Measurements from ENCODE around the gene MIS18BP1. TPM values are rescaled to one million over a fixed set of nuclear protein-coding genes. Genes with fewer than 3 reads are reported as not detected.

MIS18BP1 gene
- total RNA-seq, 1 experiment from 2014 or later, result 38.4 TPM

DNA sequence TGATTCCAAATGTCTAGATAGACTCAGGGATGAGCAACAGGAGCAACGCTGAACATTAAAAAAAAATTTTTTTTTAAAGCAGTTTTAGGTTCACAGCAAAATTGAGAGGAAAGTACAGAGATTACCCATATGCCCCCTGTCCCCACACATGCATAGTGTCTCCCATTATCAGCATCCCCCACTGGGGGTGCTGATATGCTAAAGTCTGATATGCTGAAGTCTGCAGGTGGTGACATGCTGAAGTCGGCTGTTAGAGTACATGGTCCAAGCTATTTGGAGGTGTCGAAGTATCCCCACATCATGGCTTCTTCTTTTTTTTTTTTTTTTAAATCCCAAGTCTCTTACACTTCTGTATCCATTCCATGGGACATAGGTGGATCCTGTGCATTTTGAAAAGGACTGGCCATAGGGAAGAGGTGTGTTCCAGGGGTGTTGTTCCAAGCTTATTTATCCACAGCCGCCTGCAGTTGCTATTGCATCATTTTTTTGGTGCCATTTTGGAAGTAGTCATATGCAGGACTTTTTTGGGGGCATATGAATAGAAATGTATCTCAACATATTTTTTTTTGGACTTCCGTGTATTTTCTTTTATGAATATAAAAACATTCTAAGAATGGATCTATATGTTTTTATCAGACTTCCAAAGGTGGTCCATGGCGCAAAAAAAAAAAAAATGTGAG lies 19.0 kb upstream of the MIS18BP1 start:
- no TSS peak for BruUV-seq (replicated peaks)
- CTCF ChIA-PET, result interaction anchor here (1.3 kb wide), 1 partner anchor 19 kb away, joined by 4 read pairs; the partner anchor contains the start of gene MIS18BP1
- Histone ChIP-seq H3K4me3 (ENCODE audit: low read depth, low read length) (no peak overlapping the region), H3K9me3 (no peaks in the 10 kb centered on the region), H3K4me1 (no peaks in the 10 kb centered on the region), H3K36me3 (ENCODE audit: control insufficient read depth, insufficient read depth, low read length) (no peaks in the 10 kb centered on the region), H3K27me3 (replicated peaks; ENCODE audit: control insufficient read depth, insufficient read depth, low read length) (no peaks in the 10 kb centered on the region)
- TF ChIP-seq, protein P1, sequence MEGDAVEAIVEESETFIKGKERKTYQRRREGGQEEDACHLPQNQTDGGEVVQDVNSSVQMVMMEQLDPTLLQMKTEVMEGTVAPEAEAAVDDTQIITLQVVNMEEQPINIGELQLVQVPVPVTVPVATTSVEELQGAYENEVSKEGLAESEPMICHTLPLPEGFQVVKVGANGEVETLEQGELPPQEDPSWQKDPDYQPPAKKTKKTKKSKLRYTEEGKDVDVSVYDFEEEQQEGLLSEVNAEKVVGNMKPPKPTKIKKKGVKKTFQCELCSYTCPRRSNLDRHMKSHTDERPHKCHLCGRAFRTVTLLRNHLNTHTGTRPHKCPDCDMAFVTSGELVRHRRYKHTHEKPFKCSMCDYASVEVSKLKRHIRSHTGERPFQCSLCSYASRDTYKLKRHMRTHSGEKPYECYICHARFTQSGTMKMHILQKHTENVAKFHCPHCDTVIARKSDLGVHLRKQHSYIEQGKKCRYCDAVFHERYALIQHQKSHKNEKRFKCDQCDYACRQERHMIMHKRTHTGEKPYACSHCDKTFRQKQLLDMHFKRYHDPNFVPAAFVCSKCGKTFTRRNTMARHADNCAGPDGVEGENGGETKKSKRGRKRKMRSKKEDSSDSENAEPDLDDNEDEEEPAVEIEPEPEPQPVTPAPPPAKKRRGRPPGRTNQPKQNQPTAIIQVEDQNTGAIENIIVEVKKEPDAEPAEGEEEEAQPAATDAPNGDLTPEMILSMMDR (IDR thresholded peaks at IDR 0.05; ENCODE audit: insufficient read depth in 1 of 2, low read depth in 1 of 2, low read length in 1 of 2, severe bottlenecking in 1 of 2, unreplicated experiment in 1 of 2), result no peak
- DNase-seq, result no peak
- H3K27me3 Mint-ChIP-seq (ENCODE audit: insufficient read depth, unreplicated experiment), result no peaks in the 10 kb centered on the region
- H3K9me3 Mint-ChIP-seq (ENCODE audit: unreplicated experiment), result no peaks in the 10 kb centered on the region
- H3K4me3 Mint-ChIP-seq (ENCODE audit: unreplicated experiment), result no peak overlapping the region
- no peak overlapping the region for H3K27ac Mint-ChIP-seq (ENCODE audit: unreplicated experiment)
- H3K4me1 Mint-ChIP-seq (ENCODE audit: low read depth, unreplicated experiment), result no peaks in the 10 kb centered on the region
- intact Hi-C loops (cut with micrococcal nuclease; ENCODE audit: unreplicated experiment), result no loop called here
- H3K36me3 Mint-ChIP-seq (ENCODE audit: insufficient read depth, unreplicated experiment), result no peaks in the 10 kb centered on the region
- POLR2A ChIA-PET, result no interaction called here

DNA sequence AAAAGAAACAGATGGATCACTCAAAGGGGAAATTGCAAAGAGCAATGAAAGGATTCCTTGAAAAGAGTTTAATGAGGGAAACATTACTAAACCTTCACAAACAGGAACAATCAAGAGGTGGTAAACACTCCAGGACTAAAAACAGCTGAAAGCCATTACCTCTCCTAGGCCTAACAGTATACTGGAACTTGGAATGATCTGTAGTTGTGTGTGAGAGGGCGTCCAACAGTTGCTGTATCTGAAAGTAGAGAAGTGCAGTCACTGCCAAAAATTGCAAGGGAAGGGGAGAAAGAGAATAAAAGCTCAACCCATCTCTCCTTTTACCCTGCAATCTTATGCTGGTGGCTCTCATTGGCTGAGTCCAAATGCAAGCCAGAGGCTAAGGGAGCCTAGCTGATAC lies 17.0 kb upstream of the MIS18BP1 start:
- Histone ChIP-seq H3K4me3 (ENCODE audit: low read depth, low read length) (no peak overlapping the region), H3K27me3 (replicated peaks; ENCODE audit: control insufficient read depth, insufficient read depth, low read length) (no peaks in the 10 kb centered on the region), H3K36me3 (ENCODE audit: control insufficient read depth, insufficient read depth, low read length) (no peaks in the 10 kb centered on the region), H3K4me1 (no peaks in the 10 kb centered on the region), H3K9me3 (no peaks in the 10 kb centered on the region)
- BruUV-seq (replicated peaks), result no TSS peak
- H3K9me3 Mint-ChIP-seq (ENCODE audit: unreplicated experiment), result no peaks in the 10 kb centered on the region
- ChIA-PET CTCF (no interaction called here), POLR2A (no interaction called here)
- TF ChIP-seq, protein P1 (IDR thresholded peaks at IDR 0.05; ENCODE audit: insufficient read depth in 1 of 2, low read depth in 1 of 2, low read length in 1 of 2, severe bottlenecking in 1 of 2, unreplicated experiment in 1 of 2), result no peak
- no peaks in the 10 kb centered on the region for H3K36me3 Mint-ChIP-seq (ENCODE audit: insufficient read depth, unreplicated experiment)
- H3K4me3 Mint-ChIP-seq (ENCODE audit: unreplicated experiment), result no peak overlapping the region
- intact Hi-C loops (cut with micrococcal nuclease; ENCODE audit: unreplicated experiment), result no loop called here
- no peak overlapping the region for H3K27ac Mint-ChIP-seq (ENCODE audit: unreplicated experiment)
- no peak for DNase-seq
- H3K4me1 Mint-ChIP-seq (ENCODE audit: low read depth, unreplicated experiment), result no peaks in the 10 kb centered on the region
- H3K27me3 Mint-ChIP-seq (ENCODE audit: insufficient read depth, unreplicated experiment), result no peaks in the 10 kb centered on the region

DNA sequence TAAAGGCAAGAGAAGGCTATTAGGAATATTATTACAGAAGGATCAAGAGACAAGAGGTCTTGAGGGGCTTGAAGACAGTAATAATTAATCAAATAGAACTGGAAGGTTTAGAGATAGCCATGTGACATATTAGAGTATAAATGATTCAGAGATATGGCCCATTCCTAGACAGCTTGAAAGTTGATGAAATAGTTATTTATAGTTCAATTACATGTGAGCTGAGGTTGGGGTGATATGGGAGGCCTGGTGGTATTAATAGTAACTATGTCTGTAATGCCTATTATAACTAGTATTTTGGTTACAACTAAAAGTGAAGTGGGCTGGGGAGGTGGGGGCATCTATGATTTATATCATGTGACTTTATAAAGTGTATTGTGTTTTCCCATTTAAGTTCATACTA lies 14.1 kb upstream of the MIS18BP1 start:
- intact Hi-C loops (cut with micrococcal nuclease; ENCODE audit: unreplicated experiment), result no loop called here
- no TSS peak for BruUV-seq (replicated peaks)

More for the DNA sequence above, 14.1 kb upstream of the MIS18BP1 start:
- H3K27me3 Mint-ChIP-seq (ENCODE audit: insufficient read depth, unreplicated experiment), result no peaks in the 10 kb centered on the region
- H3K36me3 ChIP-seq (ENCODE audit: control insufficient read depth, insufficient read depth, low read length), result no peaks in the 10 kb centered on the region
- no peaks in the 10 kb centered on the region for H3K9me3 Mint-ChIP-seq (ENCODE audit: unreplicated experiment)
- no peaks in the 10 kb centered on the region for H3K9me3 ChIP-seq
- H3K4me3 Mint-ChIP-seq (ENCODE audit: unreplicated experiment), result no peak overlapping the region
- ChIA-PET POLR2A (no interaction called here), CTCF (interaction anchor here (0.6 kb wide), 1 partner anchor 36 kb away, joined by 3 read pairs; no protein-coding TSS in a partner anchor)
- H3K36me3 Mint-ChIP-seq (ENCODE audit: insufficient read depth, unreplicated experiment), result no peaks in the 10 kb centered on the region
- H3K27me3 ChIP-seq (replicated peaks; ENCODE audit: control insufficient read depth, insufficient read depth, low read length), result no peaks in the 10 kb centered on the region
- H3K27ac Mint-ChIP-seq (ENCODE audit: unreplicated experiment), result no peak overlapping the region
- no peaks in the 10 kb centered on the region for H3K4me1 ChIP-seq
- H3K4me1 Mint-ChIP-seq (ENCODE audit: low read depth, unreplicated experiment), result no peaks in the 10 kb centered on the region
- TF ChIP-seq, protein P1 (IDR thresholded peaks at IDR 0.05; ENCODE audit: insufficient read depth in 1 of 2, low read depth in 1 of 2, low read length in 1 of 2, severe bottlenecking in 1 of 2, unreplicated experiment in 1 of 2), result no peak
- DNase-seq, result no peak
- no peak overlapping the region for H3K4me3 ChIP-seq (ENCODE audit: low read depth, low read length)
